SK-N-SH (cell line): ENCODE data around the gene ETV3L. TPM values are rescaled to one million over a fixed set of nuclear protein-coding genes. Genes with fewer than 3 reads are reported as not detected.

Experiments
- CTCF ChIA-PET: fragments of 300-600, 350-600 bp; formaldehyde crosslinking; extraction: SDS; loops from one replicate; lab custom pipeline; 2021; lab: Yijun Ruan, JAX
- POLR2A ChIA-PET: fragments of 350-600 bp; sonication (Branson Sonifier 250); formaldehyde crosslinking; extraction: SDS; loops from one replicate; lab custom pipeline; 2020; ENCODE audit warnings: antibody characterized with exemption, inconsistent platforms; lab: Yijun Ruan, JAX
- DNase-seq: peaks from one replicate; pipeline ENCODE4 v3.0.0; 2012
- H2AFZ ChIP-seq: fragments of 200-600 bp; sonication (generic); 2 replicates; pipeline ENCODE4 v1.8.1; 2016; ENCODE audit warnings: antibody characterized with exemption, mild to moderate bottlenecking, low read depth
- H3F3A ChIP-seq: fragments of 200-600 bp; sonication (generic); replicated peaks from 2 replicates; pipeline ENCODE3; 2016; ENCODE audit warnings: antibody characterized with exemption, mild to moderate bottlenecking; ENCODE audit not compliant: insufficient read depth
- H3K27ac ChIP-seq, 2 experiments: fragments of 200-500 bp in 1 of 2; fragments of 200-600 bp in 1 of 2; sonication (Bioruptor generic) in 1 of 2; sonication (generic), shearing (Covaris generic) in 1 of 2; 2 replicates each; pipeline versions ENCODE4 v1.5.1 to v1.6.1; 2014 to 2016; ENCODE audit warnings: low read depth in 2 of 2, inconsistent platforms in 1 of 2, low read length in 1 of 2, mild to moderate bottlenecking in 1 of 2, mixed read lengths in 1 of 2
- H3K27me3 ChIP-seq: fragments of 200-600 bp; sonication (generic), shearing (Covaris generic); 2 replicates; pipeline ENCODE4 v1.6.1; 2016; ENCODE audit warnings: mixed run types; ENCODE audit not compliant: insufficient read depth
- H3K36me3 ChIP-seq, 2 experiments: fragments of 200-500 bp in 1 of 2; fragments of 200-600 bp in 1 of 2; sonication (Bioruptor generic) in 1 of 2; sonication (generic) in 1 of 2; replicated peaks in 1 of 2; 2 replicates each; pipeline versions ENCODE3 to v1.5.1; 2014 to 2016; ENCODE audit warnings: low read length in 1 of 2, mild to moderate bottlenecking in 1 of 2; ENCODE audit not compliant: insufficient read depth in 2 of 2, control insufficient read depth in 1 of 2
- H3K4me1 ChIP-seq, 2 experiments: fragments of 200-500 bp in 1 of 2; fragments of 200-600 bp in 1 of 2; sonication (Bioruptor generic) in 1 of 2; sonication (generic), shearing (Covaris generic) in 1 of 2; 2 replicates each; pipeline versions ENCODE4 v1.5.1 to v1.6.1; 2014 to 2016; ENCODE audit warnings: low read depth in 1 of 2, low read length in 1 of 2, mixed run types in 1 of 2; ENCODE audit not compliant: insufficient read depth in 2 of 2, control insufficient read depth in 1 of 2
- H3K4me2 ChIP-seq: fragments of 200-600 bp; sonication (generic), shearing (Covaris generic); 2 replicates; pipeline ENCODE4 v1.6.1; 2017; ENCODE audit warnings: mixed run types
- H3K4me3 ChIP-seq, 2 experiments: fragments of 200-500 bp in 1 of 2; fragments of 200-600 bp in 1 of 2; sonication (Bioruptor generic) in 1 of 2; sonication (generic), shearing (Covaris generic) in 1 of 2; 2 replicates each; pipeline versions ENCODE4 v1.5.1 to v1.8.1; 2014 to 2016; ENCODE audit warnings: low read depth in 2 of 2, inconsistent platforms in 1 of 2, low read length in 1 of 2, mild to moderate bottlenecking in 1 of 2, mixed read lengths in 1 of 2, moderate library complexity in 1 of 2
- H3K79me2 ChIP-seq: fragments of 200-600 bp; sonication (generic); 2 replicates; pipeline ENCODE4 v1.8.1; 2017; ENCODE audit warnings: mild to moderate bottlenecking; ENCODE audit not compliant: insufficient read depth
- H3K9ac ChIP-seq: fragments of 200-600 bp; sonication (generic); 2 replicates; pipeline ENCODE4 v1.6.1; 2017; ENCODE audit warnings: mixed run types
- H3K9me2 ChIP-seq: fragments of 200-600 bp; sonication (generic); 2 replicates; pipeline ENCODE4 v1.6.1; 2017; ENCODE audit warnings: mixed run types
- H3K9me3 ChIP-seq: fragments of 200-600 bp; sonication (generic); 2 replicates; pipeline ENCODE4 v1.6.1; 2017; ENCODE audit warnings: mixed run types, mild to moderate bottlenecking, moderate library complexity
- H4K20me1 ChIP-seq: fragments of 200-600 bp; sonication (generic); 2 replicates; pipeline ENCODE4 v1.6.1; 2017; ENCODE audit warnings: mild to moderate bottlenecking, mixed run types; ENCODE audit not compliant: insufficient read depth
- ELF1 ChIP-seq: IDR thresholded peaks from 2 replicates; pipeline ENCODE4 v1.4.0; 2012
- EP300 ChIP-seq, 2 experiments: IDR thresholded peaks; 2 replicates each; pipeline versions ENCODE4 v1.4.0 to v1.6.1; 2012; ENCODE audit warnings: borderline replicate concordance in 1 of 2, low read depth in 1 of 2, low read length in 1 of 2
- FOSL2 ChIP-seq: IDR thresholded peaks from 2 replicates; pipeline ENCODE4 v1.4.0; 2012; ENCODE audit warnings: low read depth, mild to moderate bottlenecking, moderate library complexity, borderline replicate concordance
- FOXJ3 ChIP-seq: sonication (generic); formaldehyde crosslinking; IDR thresholded peaks from 2 replicates; pipeline ENCODE4 v1.5.1; 2020; ENCODE audit warnings: mild to moderate bottlenecking, missing genetic modification reagents
- RAD21 ChIP-seq: IDR thresholded peaks from 2 replicates; pipeline ENCODE4 v1.6.1; 2012; ENCODE audit warnings: mild to moderate bottlenecking, low read length
- RCOR1 ChIP-seq: fragments of 150-350 bp; IDR thresholded peaks from 2 replicates; pipeline ENCODE4 v1.6.1; 2017; ENCODE audit warnings: antibody characterized with exemption, low read length
- RFX5 ChIP-seq: IDR thresholded peaks from 2 replicates; pipeline ENCODE4 v1.6.1; 2012; ENCODE audit warnings: mild to moderate bottlenecking, improper control_type of control experiment, low read length
- RXRA ChIP-seq: IDR thresholded peaks from 2 replicates; pipeline ENCODE4 v1.4.0; 2012; ENCODE audit warnings: low read depth, mild to moderate bottlenecking, borderline replicate concordance
- TEAD4 ChIP-seq: IDR thresholded peaks from 2 replicates; pipeline ENCODE4 v1.4.0; 2012; ENCODE audit warnings: mild to moderate bottlenecking, borderline replicate concordance; ENCODE audit not compliant: insufficient read depth
- WGBS: methylation state at CpG from one replicate; pipeline ENCODE4 v1.1.6; 2017; ENCODE audit warnings: low lambda C conversion rate; 5-methylcytosine and 5-hydroxymethylcytosine counted together
- polyA plus RNA-seq, 3 experiments: library from polyadenylated mRNA; depleted of rRNA; stranded (reverse); fragments of >200 nt; gene quantifications; 2 replicates each; pipeline ENCODE4 v1.2.3, GENCODE V29; 2012
- TF ChIP-seq, protein P1 (sequence below): IDR thresholded peaks from 2 replicates; pipeline ENCODE4 v1.6.1; 2012; ENCODE audit warnings: mild to moderate bottlenecking, low read depth, low read length, moderate library complexity
- TF ChIP-seq, protein P2 (sequence below): fragments of 200-600 bp; sonication (generic); IDR thresholded peaks from 2 replicates; pipeline ENCODE4 v1.6.1; 2017; ENCODE audit warnings: antibody characterized with exemption, mild to moderate bottlenecking, moderate library complexity
- TF ChIP-seq, protein P3 (sequence below): IDR thresholded peaks from 2 replicates; pipeline ENCODE4 v1.4.0; 2012; ENCODE audit warnings: low read depth, borderline replicate concordance
- TF ChIP-seq, protein P4 (sequence below): fragments of 150-350 bp; IDR thresholded peaks from 2 replicates; pipeline ENCODE4 v1.6.1; 2017; ENCODE audit warnings: antibody characterized with exemption, low read length, low read depth, borderline replicate concordance

Gene ETV3L
- polyA plus RNA-seq, 1 of the 3 experiments (the other 2 are of a cell fraction): not detected

DNA sequence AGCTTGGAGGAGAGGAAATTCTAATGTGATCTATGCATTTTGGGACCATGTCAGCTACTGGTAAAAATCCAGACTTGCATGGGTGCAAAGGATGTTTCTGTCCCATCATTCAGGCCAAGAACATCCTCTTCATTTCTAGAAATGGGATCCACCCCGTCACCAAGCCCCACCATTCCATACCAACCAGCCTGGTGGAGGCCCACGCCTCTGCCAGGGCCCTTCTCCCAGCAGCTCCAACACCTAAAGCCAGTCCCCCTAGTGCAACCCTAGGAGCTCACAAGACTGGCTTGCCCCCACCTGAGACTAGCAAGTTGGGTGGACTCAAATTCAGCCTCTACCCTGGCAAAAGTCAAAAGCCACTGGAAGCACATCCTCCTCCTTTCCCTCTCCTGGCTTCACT, 55.9 kb downstream of the ETV3L start:
- Histone ChIP-seq H3K4me1 (peaks cover 15 to 30% of the 10 kb centered on the region in 2 experiments), H2AFZ (no peak overlapping the region), H3K27me3 (no peaks in the 10 kb centered on the region), H3K9me3 (no peaks in the 10 kb centered on the region), H3K27ac (no peak overlapping the region), H3K4me2 (peak overlapping the region; percentile 88), H3K9me2 (no peaks in the 10 kb centered on the region), H4K20me1 (peaks cover 56% of the 10 kb centered on the region), H3K4me3 (peak overlapping the region; percentile 66 to 90), H3K79me2 (peaks cover 64% of the 10 kb centered on the region), H3F3A (peaks cover 9% of the 10 kb centered on the region), H3K36me3 (peaks cover 0 to 10% of the 10 kb centered on the region in 2 experiments), H3K9ac (peak overlapping the region; percentile 96; the same call in 1 of the 2 replicates)
- CTCF ChIA-PET: interaction anchor here (1.0 to 1.5 kb wide), 4 partner anchors 73 to 134 kb away, joined by 3 to 4 read pairs (median 3); no protein-coding TSS in a partner anchor
- no peak for TF ChIP-seq RXRA
- no peak for TF ChIP-seq RCOR1
- TF ChIP-seq, protein P1, sequence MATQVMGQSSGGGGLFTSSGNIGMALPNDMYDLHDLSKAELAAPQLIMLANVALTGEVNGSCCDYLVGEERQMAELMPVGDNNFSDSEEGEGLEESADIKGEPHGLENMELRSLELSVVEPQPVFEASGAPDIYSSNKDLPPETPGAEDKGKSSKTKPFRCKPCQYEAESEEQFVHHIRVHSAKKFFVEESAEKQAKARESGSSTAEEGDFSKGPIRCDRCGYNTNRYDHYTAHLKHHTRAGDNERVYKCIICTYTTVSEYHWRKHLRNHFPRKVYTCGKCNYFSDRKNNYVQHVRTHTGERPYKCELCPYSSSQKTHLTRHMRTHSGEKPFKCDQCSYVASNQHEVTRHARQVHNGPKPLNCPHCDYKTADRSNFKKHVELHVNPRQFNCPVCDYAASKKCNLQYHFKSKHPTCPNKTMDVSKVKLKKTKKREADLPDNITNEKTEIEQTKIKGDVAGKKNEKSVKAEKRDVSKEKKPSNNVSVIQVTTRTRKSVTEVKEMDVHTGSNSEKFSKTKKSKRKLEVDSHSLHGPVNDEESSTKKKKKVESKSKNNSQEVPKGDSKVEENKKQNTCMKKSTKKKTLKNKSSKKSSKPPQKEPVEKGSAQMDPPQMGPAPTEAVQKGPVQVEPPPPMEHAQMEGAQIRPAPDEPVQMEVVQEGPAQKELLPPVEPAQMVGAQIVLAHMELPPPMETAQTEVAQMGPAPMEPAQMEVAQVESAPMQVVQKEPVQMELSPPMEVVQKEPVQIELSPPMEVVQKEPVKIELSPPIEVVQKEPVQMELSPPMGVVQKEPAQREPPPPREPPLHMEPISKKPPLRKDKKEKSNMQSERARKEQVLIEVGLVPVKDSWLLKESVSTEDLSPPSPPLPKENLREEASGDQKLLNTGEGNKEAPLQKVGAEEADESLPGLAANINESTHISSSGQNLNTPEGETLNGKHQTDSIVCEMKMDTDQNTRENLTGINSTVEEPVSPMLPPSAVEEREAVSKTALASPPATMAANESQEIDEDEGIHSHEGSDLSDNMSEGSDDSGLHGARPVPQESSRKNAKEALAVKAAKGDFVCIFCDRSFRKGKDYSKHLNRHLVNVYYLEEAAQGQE: no peak
- TF ChIP-seq, protein P2, sequence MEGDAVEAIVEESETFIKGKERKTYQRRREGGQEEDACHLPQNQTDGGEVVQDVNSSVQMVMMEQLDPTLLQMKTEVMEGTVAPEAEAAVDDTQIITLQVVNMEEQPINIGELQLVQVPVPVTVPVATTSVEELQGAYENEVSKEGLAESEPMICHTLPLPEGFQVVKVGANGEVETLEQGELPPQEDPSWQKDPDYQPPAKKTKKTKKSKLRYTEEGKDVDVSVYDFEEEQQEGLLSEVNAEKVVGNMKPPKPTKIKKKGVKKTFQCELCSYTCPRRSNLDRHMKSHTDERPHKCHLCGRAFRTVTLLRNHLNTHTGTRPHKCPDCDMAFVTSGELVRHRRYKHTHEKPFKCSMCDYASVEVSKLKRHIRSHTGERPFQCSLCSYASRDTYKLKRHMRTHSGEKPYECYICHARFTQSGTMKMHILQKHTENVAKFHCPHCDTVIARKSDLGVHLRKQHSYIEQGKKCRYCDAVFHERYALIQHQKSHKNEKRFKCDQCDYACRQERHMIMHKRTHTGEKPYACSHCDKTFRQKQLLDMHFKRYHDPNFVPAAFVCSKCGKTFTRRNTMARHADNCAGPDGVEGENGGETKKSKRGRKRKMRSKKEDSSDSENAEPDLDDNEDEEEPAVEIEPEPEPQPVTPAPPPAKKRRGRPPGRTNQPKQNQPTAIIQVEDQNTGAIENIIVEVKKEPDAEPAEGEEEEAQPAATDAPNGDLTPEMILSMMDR: no peak
- TF ChIP-seq TEAD4: no peak
- no peak for TF ChIP-seq EP300 (IDR thresholded peaks at IDR 0.05; ENCODE audit: borderline replicate concordance in 1 of 2, low read depth in 1 of 2, low read length in 1 of 2)
- TF ChIP-seq FOSL2: no peak
- TF ChIP-seq, protein P3, sequence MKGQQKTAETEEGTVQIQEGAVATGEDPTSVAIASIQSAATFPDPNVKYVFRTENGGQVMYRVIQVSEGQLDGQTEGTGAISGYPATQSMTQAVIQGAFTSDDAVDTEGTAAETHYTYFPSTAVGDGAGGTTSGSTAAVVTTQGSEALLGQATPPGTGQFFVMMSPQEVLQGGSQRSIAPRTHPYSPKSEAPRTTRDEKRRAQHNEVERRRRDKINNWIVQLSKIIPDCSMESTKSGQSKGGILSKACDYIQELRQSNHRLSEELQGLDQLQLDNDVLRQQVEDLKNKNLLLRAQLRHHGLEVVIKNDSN: no peak
- TF ChIP-seq ELF1: no peak
- TF ChIP-seq RFX5: no peak
- no peak for TF ChIP-seq RAD21
- TF ChIP-seq, protein P4, sequence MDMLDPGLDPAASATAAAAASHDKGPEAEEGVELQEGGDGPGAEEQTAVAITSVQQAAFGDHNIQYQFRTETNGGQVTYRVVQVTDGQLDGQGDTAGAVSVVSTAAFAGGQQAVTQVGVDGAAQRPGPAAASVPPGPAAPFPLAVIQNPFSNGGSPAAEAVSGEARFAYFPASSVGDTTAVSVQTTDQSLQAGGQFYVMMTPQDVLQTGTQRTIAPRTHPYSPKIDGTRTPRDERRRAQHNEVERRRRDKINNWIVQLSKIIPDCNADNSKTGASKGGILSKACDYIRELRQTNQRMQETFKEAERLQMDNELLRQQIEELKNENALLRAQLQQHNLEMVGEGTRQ: no peak
- TF ChIP-seq FOXJ3 (CRISPR knock-in tag): no peak
- DNase-seq: peak; percentile 14
- WGBS: 89% methylated on average over 2 of the region's 2 CpGs
- POLR2A ChIA-PET: interaction anchor here (1.0 kb wide), 1 partner anchor 368 kb away, joined by 4 read pairs; no protein-coding TSS in a partner anchor
